WTC11 (cell line): ENCODE results near the gene EMILIN3. TPM values are rescaled to one million over a fixed set of nuclear protein-coding genes. Genes with fewer than 3 reads are reported as not detected.

Experiments
- ATAC-seq: fragments of 200-7000 bp; cut with Tn5 transposase; 2 replicates; pipeline ENCODE4 v1.10.0; 2021; ENCODE audit warnings: mild to moderate bottlenecking, moderate library complexity
- CTCF ChIA-PET: fragments of 300-600 bp; sonication (Branson Sonifier 250); formaldehyde crosslinking; loops from one replicate; lab custom pipeline; 2021; ENCODE audit warnings: antibody characterized with exemption; lab: Charles Lee
- POLR2A ChIA-PET: fragments of 350-600 bp; sonication (Branson Sonifier 250); formaldehyde crosslinking; loops from one replicate; lab custom pipeline; 2021; ENCODE audit warnings: antibody characterized with exemption; lab: Charles Lee
- DNase-seq: peaks from one replicate; pipeline ENCODE4 v3.0.0; 2021; ENCODE audit warnings: low spot score
- H3K27ac Mint-ChIP-seq: 2 replicates; pipeline ENCODE4 v1.8.0; 2021; ENCODE audit warnings: mixed read lengths
- H3K27me3 Mint-ChIP-seq: 2 replicates; pipeline ENCODE4 v1.8.0; 2021; ENCODE audit warnings: low read depth, mild to moderate bottlenecking, moderate library complexity, mixed read lengths
- H3K36me3 Mint-ChIP-seq: 2 replicates; pipeline ENCODE4 v1.8.0; 2021; ENCODE audit warnings: mixed read lengths
- H3K4me1 Mint-ChIP-seq: 2 replicates; pipeline ENCODE4 v1.8.0; 2022; ENCODE audit warnings: mixed read lengths
- H3K4me3 Mint-ChIP-seq: 2 replicates; pipeline ENCODE4 v1.8.0; 2021; ENCODE audit warnings: mild to moderate bottlenecking, moderate library complexity, mixed read lengths
- H3K9me3 Mint-ChIP-seq: 2 replicates; pipeline ENCODE4 v1.8.0; 2021; ENCODE audit warnings: mixed read lengths
- CBFB ChIP-seq: sonication (generic); formaldehyde crosslinking; IDR thresholded peaks from 2 replicates; pipeline ENCODE4 v1.8.1; 2022; ENCODE audit warnings: mild to moderate bottlenecking, low read depth, missing genetic modification reagents
- ESRRA ChIP-seq: sonication (generic); formaldehyde crosslinking; IDR thresholded peaks from 2 replicates; pipeline ENCODE4 v1.8.1; 2022; ENCODE audit warnings: mild to moderate bottlenecking, missing genetic modification reagents, borderline replicate concordance
- GRHL2 ChIP-seq: fragments of 250-450 bp; sonication (Bioruptor Pico); IDR thresholded peaks from 2 replicates; pipeline ENCODE4 v1.8.0; 2022; ENCODE audit warnings: mild to moderate bottlenecking, moderate library complexity; ENCODE audit not compliant: insufficient replicate concordance, severe bottlenecking
- HMGXB4 ChIP-seq: sonication (generic); formaldehyde crosslinking; IDR thresholded peaks from 2 replicates; pipeline ENCODE4 v1.8.1; 2023; ENCODE audit warnings: mild to moderate bottlenecking, moderate library complexity, missing genetic modification reagents
- JAZF1 ChIP-seq: fragments of 250-450 bp; sonication (Bioruptor Pico); IDR thresholded peaks from 2 replicates; pipeline ENCODE4 v1.9.0; 2021; ENCODE audit warnings: moderate library complexity, mild to moderate bottlenecking, inconsistent platforms
- MYBL2 ChIP-seq: sonication (generic); formaldehyde crosslinking; IDR thresholded peaks from 2 replicates; pipeline ENCODE4 v1.8.1; 2023; ENCODE audit warnings: mild to moderate bottlenecking, moderate library complexity, missing genetic modification reagents
- NFE2L1 ChIP-seq: sonication (generic); formaldehyde crosslinking; IDR thresholded peaks from 2 replicates; pipeline ENCODE4 v1.8.1; 2023; ENCODE audit warnings: missing genetic modification reagents
- PRRX2 ChIP-seq: fragments of 250-450 bp; sonication (Bioruptor Pico); IDR thresholded peaks from 2 replicates; pipeline ENCODE4 v1.8.0; 2021; ENCODE audit warnings: mild to moderate bottlenecking
- RELA ChIP-seq: sonication (generic); formaldehyde crosslinking; IDR thresholded peaks from 2 replicates; pipeline ENCODE4 v1.8.1; 2022; ENCODE audit warnings: missing genetic modification reagents, mild to moderate bottlenecking, borderline replicate concordance
- RORB ChIP-seq: fragments of 250-450 bp; sonication (Bioruptor Pico); IDR thresholded peaks from 2 replicates; pipeline ENCODE4 v1.9.0; 2021; ENCODE audit warnings: mild to moderate bottlenecking
- TEAD4 ChIP-seq: sonication (generic); formaldehyde crosslinking; IDR thresholded peaks from 2 replicates; pipeline ENCODE4 v1.8.0; 2022; ENCODE audit warnings: mild to moderate bottlenecking, missing genetic modification reagents
- USF1 ChIP-seq: sonication (generic); formaldehyde crosslinking; IDR thresholded peaks from 2 replicates; pipeline ENCODE4 v1.8.0; 2022; ENCODE audit warnings: mild to moderate bottlenecking, missing genetic modification reagents
- ZNF281 ChIP-seq: sonication (generic); formaldehyde crosslinking; IDR thresholded peaks from 2 replicates; pipeline ENCODE4 v1.8.0; 2023; ENCODE audit warnings: mild to moderate bottlenecking, missing genetic modification reagents
- ZNF396 ChIP-seq: fragments of 250-450 bp; sonication (Bioruptor Pico); IDR thresholded peaks from 2 replicates; pipeline ENCODE4 v1.8.0; 2021; ENCODE audit warnings: mild to moderate bottlenecking, moderate library complexity, borderline replicate concordance
- total RNA-seq: library from RNA; stranded (reverse); gene quantifications from 3 replicates; pipeline ENCODE4 v1.2.3, GENCODE V29; 2021
- TF ChIP-seq, protein P1 (sequence below): sonication (generic); formaldehyde crosslinking; IDR thresholded peaks from 2 replicates; pipeline ENCODE4 v1.8.0; 2023; ENCODE audit warnings: missing genetic modification reagents
- TF ChIP-seq, protein P2 (sequence below): sonication (generic); formaldehyde crosslinking; IDR thresholded peaks from 2 replicates; pipeline ENCODE4 v1.8.1; 2023; ENCODE audit warnings: mild to moderate bottlenecking, missing genetic modification reagents, borderline replicate concordance
- TF ChIP-seq, protein P3 (sequence below): sonication (generic); formaldehyde crosslinking; IDR thresholded peaks from 2 replicates; pipeline ENCODE4 v1.8.0; 2022; ENCODE audit warnings: mild to moderate bottlenecking, missing genetic modification reagents
- TF ChIP-seq, protein P4 (sequence below): sonication (generic); formaldehyde crosslinking; IDR thresholded peaks from 2 replicates; pipeline ENCODE4 v1.8.1; 2022; ENCODE audit warnings: low read depth, mild to moderate bottlenecking, moderate library complexity, missing genetic modification reagents, borderline replicate concordance
- TF ChIP-seq, protein P5 (sequence below): sonication (generic); formaldehyde crosslinking; IDR thresholded peaks from 2 replicates; pipeline ENCODE4 v1.8.0; 2022; ENCODE audit warnings: mild to moderate bottlenecking, missing genetic modification reagents

Gene EMILIN3
- total RNA-seq, 1 experiment from 2014 or later: 5.5 TPM

DNA sequence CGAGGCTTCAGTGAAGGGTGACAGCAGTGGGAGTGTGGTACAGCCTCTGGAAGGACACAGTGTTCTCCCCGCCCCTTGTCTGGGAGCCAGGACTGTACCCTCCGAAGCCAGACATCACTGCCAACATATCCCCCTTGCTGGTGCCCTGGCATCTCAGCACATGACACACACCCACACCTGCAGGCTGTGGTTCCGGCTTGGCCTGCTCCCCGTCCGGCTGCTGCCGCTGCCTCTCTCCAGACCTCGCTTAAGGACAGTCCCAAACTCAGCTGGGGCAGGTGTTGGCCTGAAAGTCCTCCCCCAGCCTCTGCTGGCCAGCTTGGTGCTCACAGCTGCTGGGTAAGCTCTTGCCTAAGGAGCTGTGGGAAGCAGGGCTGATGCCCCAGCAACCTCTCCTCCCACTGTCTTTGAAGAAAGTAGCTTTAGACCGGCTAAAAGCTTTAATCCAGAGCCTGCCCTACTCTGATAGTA lies 7.0 kb downstream of the EMILIN3 start:
- ChIA-PET CTCF (interaction anchor here (1.2 to 1.9 kb wide), 2 partner anchors 10 to 110 kb away, joined by 4 to 6 read pairs; no protein-coding TSS in a partner anchor), POLR2A (no interaction called here)
- no peak for ATAC-seq
- TF ChIP-seq, protein P1, sequence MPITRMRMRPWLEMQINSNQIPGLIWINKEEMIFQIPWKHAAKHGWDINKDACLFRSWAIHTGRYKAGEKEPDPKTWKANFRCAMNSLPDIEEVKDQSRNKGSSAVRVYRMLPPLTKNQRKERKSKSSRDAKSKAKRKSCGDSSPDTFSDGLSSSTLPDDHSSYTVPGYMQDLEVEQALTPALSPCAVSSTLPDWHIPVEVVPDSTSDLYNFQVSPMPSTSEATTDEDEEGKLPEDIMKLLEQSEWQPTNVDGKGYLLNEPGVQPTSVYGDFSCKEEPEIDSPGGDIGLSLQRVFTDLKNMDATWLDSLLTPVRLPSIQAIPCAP (CRISPR knock-in tag): no peak
- TF ChIP-seq JAZF1: no peak
- TF ChIP-seq USF1 (CRISPR knock-in tag): no peak
- H3K4me3 Mint-ChIP-seq: no peak overlapping the region
- no peaks in the 10 kb centered on the region for H3K9me3 Mint-ChIP-seq
- no peaks in the 10 kb centered on the region for H3K36me3 Mint-ChIP-seq
- no peaks in the 10 kb centered on the region for H3K4me1 Mint-ChIP-seq
- no peak for DNase-seq
- H3K27me3 Mint-ChIP-seq: peaks cover 4% of the 10 kb centered on the region
- no peak overlapping the region for H3K27ac Mint-ChIP-seq

DNA sequence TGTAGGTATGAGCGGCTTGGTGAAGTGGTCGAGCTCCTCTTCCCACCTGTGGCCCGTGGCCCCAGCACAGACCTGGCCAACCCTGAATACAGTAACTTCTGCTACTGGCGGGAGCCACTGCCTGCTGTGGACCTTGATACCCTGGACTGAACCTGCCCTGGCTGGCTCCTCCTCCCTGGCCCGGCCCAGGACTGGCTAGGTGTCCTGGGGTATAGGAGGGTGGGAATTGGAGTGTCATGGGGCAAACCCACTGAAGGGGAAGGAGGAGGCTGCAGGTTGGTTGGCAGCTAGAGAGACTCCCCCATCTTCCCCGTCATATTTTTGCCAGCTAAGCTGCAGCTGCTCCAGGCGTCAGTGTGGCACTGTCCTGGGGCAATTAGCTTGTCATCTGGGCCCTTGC lies 7.9 kb downstream of the EMILIN3 start:
- ATAC-seq: no peak
- H3K27ac Mint-ChIP-seq: no peak overlapping the region
- POLR2A ChIA-PET: no interaction called here
- no peak for TF ChIP-seq PRRX2 (CRISPR knock-in tag)
- TF ChIP-seq, protein P1 (CRISPR knock-in tag): no peak
- no peak for TF ChIP-seq GRHL2 (CRISPR knock-in tag)
- no peak for TF ChIP-seq RELA (CRISPR knock-in tag)
- no peak for TF ChIP-seq TEAD4
- TF ChIP-seq, protein P2, sequence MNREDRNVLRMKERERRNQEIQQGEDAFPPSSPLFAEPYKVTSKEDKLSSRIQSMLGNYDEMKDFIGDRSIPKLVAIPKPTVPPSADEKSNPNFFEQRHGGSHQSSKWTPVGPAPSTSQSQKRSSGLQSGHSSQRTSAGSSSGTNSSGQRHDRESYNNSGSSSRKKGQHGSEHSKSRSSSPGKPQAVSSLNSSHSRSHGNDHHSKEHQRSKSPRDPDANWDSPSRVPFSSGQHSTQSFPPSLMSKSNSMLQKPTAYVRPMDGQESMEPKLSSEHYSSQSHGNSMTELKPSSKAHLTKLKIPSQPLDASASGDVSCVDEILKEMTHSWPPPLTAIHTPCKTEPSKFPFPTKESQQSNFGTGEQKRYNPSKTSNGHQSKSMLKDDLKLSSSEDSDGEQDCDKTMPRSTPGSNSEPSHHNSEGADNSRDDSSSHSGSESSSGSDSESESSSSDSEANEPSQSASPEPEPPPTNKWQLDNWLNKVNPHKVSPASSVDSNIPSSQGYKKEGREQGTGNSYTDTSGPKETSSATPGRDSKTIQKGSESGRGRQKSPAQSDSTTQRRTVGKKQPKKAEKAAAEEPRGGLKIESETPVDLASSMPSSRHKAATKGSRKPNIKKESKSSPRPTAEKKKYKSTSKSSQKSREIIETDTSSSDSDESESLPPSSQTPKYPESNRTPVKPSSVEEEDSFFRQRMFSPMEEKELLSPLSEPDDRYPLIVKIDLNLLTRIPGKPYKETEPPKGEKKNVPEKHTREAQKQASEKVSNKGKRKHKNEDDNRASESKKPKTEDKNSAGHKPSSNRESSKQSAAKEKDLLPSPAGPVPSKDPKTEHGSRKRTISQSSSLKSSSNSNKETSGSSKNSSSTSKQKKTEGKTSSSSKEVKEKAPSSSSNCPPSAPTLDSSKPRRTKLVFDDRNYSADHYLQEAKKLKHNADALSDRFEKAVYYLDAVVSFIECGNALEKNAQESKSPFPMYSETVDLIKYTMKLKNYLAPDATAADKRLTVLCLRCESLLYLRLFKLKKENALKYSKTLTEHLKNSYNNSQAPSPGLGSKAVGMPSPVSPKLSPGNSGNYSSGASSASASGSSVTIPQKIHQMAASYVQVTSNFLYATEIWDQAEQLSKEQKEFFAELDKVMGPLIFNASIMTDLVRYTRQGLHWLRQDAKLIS (CRISPR knock-in tag): no peak
- no peak for TF ChIP-seq CBFB
- no peak for TF ChIP-seq ZNF396
- TF ChIP-seq RORB (CRISPR knock-in tag): no peak
- no peak for TF ChIP-seq ZNF281 (CRISPR knock-in tag)
- TF ChIP-seq, protein P3, sequence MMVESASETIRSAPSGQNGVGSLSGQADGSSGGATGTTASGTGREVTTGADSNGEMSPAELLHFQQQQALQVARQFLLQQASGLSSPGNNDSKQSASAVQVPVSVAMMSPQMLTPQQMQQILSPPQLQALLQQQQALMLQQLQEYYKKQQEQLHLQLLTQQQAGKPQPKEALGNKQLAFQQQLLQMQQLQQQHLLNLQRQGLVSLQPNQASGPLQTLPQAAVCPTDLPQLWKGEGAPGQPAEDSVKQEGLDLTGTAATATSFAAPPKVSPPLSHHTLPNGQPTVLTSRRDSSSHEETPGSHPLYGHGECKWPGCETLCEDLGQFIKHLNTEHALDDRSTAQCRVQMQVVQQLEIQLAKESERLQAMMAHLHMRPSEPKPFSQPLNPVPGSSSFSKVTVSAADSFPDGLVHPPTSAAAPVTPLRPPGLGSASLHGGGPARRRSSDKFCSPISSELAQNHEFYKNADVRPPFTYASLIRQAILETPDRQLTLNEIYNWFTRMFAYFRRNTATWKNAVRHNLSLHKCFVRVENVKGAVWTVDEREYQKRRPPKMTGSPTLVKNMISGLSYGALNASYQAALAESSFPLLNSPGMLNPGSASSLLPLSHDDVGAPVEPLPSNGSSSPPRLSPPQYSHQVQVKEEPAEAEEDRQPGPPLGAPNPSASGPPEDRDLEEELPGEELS (CRISPR knock-in tag): no peak
- no peak for TF ChIP-seq ESRRA (CRISPR knock-in tag)
- TF ChIP-seq, protein P4, sequence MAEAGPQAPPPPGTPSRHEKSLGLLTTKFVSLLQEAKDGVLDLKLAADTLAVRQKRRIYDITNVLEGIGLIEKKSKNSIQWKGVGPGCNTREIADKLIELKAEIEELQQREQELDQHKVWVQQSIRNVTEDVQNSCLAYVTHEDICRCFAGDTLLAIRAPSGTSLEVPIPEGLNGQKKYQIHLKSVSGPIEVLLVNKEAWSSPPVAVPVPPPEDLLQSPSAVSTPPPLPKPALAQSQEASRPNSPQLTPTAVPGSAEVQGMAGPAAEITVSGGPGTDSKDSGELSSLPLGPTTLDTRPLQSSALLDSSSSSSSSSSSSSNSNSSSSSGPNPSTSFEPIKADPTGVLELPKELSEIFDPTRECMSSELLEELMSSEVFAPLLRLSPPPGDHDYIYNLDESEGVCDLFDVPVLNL (CRISPR knock-in tag): no peak
- TF ChIP-seq, protein P5, sequence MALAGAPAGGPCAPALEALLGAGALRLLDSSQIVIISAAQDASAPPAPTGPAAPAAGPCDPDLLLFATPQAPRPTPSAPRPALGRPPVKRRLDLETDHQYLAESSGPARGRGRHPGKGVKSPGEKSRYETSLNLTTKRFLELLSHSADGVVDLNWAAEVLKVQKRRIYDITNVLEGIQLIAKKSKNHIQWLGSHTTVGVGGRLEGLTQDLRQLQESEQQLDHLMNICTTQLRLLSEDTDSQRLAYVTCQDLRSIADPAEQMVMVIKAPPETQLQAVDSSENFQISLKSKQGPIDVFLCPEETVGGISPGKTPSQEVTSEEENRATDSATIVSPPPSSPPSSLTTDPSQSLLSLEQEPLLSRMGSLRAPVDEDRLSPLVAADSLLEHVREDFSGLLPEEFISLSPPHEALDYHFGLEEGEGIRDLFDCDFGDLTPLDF (CRISPR knock-in tag): no peak
- no peak for TF ChIP-seq NFE2L1 (CRISPR knock-in tag)
- no peak for TF ChIP-seq MYBL2
- no peak for TF ChIP-seq HMGXB4 (CRISPR knock-in tag)

More for the DNA sequence above, 7.9 kb downstream of the EMILIN3 start:
- no peaks in the 10 kb centered on the region for H3K4me1 Mint-ChIP-seq
- H3K36me3 Mint-ChIP-seq: no peaks in the 10 kb centered on the region
- H3K27me3 Mint-ChIP-seq: no peaks in the 10 kb centered on the region
- DNase-seq: no peak
- CTCF ChIA-PET: interaction anchor here (0.6 to 1.9 kb wide), 10 partner anchors 9 to 223 kb away, joined by 3 to 17 read pairs (median 4); partner anchors contain the start of gene LPIN3
- no peaks in the 10 kb centered on the region for H3K9me3 Mint-ChIP-seq
- no peak overlapping the region for H3K4me3 Mint-ChIP-seq
